ENCODE data around the gene GPATCH2.

GRCh38 chr1:217668351-217668940 is 37.6 kb upstream of the GPATCH2 start:
- TF ChIP-seq, protein P1, sequence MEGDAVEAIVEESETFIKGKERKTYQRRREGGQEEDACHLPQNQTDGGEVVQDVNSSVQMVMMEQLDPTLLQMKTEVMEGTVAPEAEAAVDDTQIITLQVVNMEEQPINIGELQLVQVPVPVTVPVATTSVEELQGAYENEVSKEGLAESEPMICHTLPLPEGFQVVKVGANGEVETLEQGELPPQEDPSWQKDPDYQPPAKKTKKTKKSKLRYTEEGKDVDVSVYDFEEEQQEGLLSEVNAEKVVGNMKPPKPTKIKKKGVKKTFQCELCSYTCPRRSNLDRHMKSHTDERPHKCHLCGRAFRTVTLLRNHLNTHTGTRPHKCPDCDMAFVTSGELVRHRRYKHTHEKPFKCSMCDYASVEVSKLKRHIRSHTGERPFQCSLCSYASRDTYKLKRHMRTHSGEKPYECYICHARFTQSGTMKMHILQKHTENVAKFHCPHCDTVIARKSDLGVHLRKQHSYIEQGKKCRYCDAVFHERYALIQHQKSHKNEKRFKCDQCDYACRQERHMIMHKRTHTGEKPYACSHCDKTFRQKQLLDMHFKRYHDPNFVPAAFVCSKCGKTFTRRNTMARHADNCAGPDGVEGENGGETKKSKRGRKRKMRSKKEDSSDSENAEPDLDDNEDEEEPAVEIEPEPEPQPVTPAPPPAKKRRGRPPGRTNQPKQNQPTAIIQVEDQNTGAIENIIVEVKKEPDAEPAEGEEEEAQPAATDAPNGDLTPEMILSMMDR (IDR thresholded peaks at IDR 0.05; ENCODE audit: low read depth, low read length), result no peak
- TF ChIP-seq POLR2A (IDR thresholded peaks at IDR 0.05; ENCODE audit: extremely low read depth, insufficient read length) (no peak), MYC (IDR thresholded peaks at IDR 0.05; ENCODE audit: low read depth, low read length) (no peak)
- TF ChIP-seq, protein P2, sequence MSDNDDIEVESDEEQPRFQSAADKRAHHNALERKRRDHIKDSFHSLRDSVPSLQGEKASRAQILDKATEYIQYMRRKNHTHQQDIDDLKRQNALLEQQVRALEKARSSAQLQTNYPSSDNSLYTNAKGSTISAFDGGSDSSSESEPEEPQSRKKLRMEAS (IDR thresholded peaks at IDR 0.05; ENCODE audit: low read depth, low read length), result no peak

All from NB4 (cell line).